ENCODE data around the gene HOXA4. TPM values are rescaled to one million over a fixed set of nuclear protein-coding genes. Genes with fewer than 3 reads are reported as not detected.

HOXA4 gene
- polyA plus RNA-seq, 1 donor = 24.6 TPM

GRCh38 chr7:27157702-27158431, 27.3 kb upstream of the HOXA4 start:
- DNase-seq = no peak

- DNase-seq = no peak
Observed at GRCh38 chr7:27156916-27157701, 26.6 kb upstream of the HOXA4 start.

GRCh38 chr7:27156508-27156898, 25.9 kb upstream of the HOXA4 start, which contains the start of gene HOXA7:
Gene HOXA7, minus strand, starts transcription at chr7:27156675. Its CDS starts 130 bp downstream, at chr7:27156545.
- DNase-seq = peak; percentile 88

- DNase-seq = peak; percentile 59
Observed at GRCh38 chr7:27155816-27156507, 25.4 kb upstream of the HOXA4 start.

- DNase-seq = no peak
Observed at GRCh38 chr7:27154901-27155815, 24.6 kb upstream of the HOXA4 start.

GRCh38 chr7:27154369-27154768, 23.8 kb upstream of the HOXA4 start:
- no peak for DNase-seq

- DNase-seq = no peak
Observed at GRCh38 chr7:27153526-27153925, 23.0 kb upstream of the HOXA4 start.

GRCh38 chr7:27152816-27153442, 22.4 kb upstream of the HOXA4 start:
- no peak for DNase-seq

- DNase-seq = peak; percentile 79
Observed at GRCh38 chr7:27151931-27152815, 21.6 kb upstream of the HOXA4 start, which contains the start of gene HOXA3. Gene HOXA3, minus strand, starts transcription at chr7:27152583. Its CDS starts 41,943 bp downstream, at chr7:27110640.

GRCh38 chr7:27151341-27151930, 20.9 kb upstream of the HOXA4 start:
- DNase-seq = peak; percentile 63

GRCh38 chr7:27150568-27151340, 20.2 kb upstream of the HOXA4 start:
- peak; percentile 88 for DNase-seq

GRCh38 chr7:27149842-27150567, 19.4 kb upstream of the HOXA4 start:
- no peak for DNase-seq

- DNase-seq = no peak
Observed at GRCh38 chr7:27148756-27149641, 18.4 kb upstream of the HOXA4 start.

- no peak for DNase-seq
Observed at GRCh38 chr7:27148031-27148755, 17.6 kb upstream of the HOXA4 start.

GRCh38 chr7:27147199-27148030, 16.9 kb upstream of the HOXA4 start, which contains the start of gene HOXA6:
Gene HOXA6, minus strand, starts transcription at chr7:27147774. Its CDS starts 25 bp downstream, at chr7:27147749.
- DNase-seq = no peak
